ENCODE data around the gene HNRNPA3.

- TF ChIP-seq POLR2AphosphoS5 (IDR thresholded peaks at IDR 0.05; ENCODE audit: low read depth, low read length), result no peak
- TF ChIP-seq CTCF (IDR thresholded peaks at IDR 0.05), result no peak
- no peak for TF ChIP-seq SMC3 (IDR thresholded peaks at IDR 0.05; ENCODE audit: low read depth, low read length)
- TF ChIP-seq EP300 (IDR thresholded peaks at IDR 0.05; ENCODE audit: borderline replicate concordance in 1 of 2, low read depth in 1 of 2, low read length in 1 of 2), result no peak
- TF ChIP-seq MEF2A (IDR thresholded peaks at IDR 0.05; ENCODE audit: borderline replicate concordance, low read depth), result no peak
- no peak for TF ChIP-seq SIN3A (IDR thresholded peaks at IDR 0.05; ENCODE audit: borderline replicate concordance, low read depth, low read length)
- no peak for TF ChIP-seq RFX5 (IDR thresholded peaks at IDR 0.05; ENCODE audit: low read length)
- no peak for TF ChIP-seq MAX (IDR thresholded peaks at IDR 0.05; ENCODE audit: low read depth)
- no peak for TF ChIP-seq REST (IDR thresholded peaks at IDR 0.05; ENCODE audit: low read depth, low read length)
Measured at GRCh38 chr2:177178797-177179196, 33.8 kb upstream of the HNRNPA3 start.
